NT2/D1 (cell line): Measurements from ENCODE around the gene ASAP2.
"Not testable (repeated sequence)": the region's sequence is repeated elsewhere in the genome, so short reads cannot be mapped to it uniquely, and the experiment has no call there.

ENCODE experiments used
- DNase-seq: peaks from one replicate; pipeline ENCODE4 v3.0.0-alpha.2; 2011; ENCODE audit warnings: low read depth, low spot score
- H3K27me3 ChIP-seq: 2 replicates; pipeline ENCODE4 v1.6.0; 2011; ENCODE audit warnings: mild to moderate bottlenecking; ENCODE audit not compliant: insufficient read length, insufficient read depth
- H3K36me3 ChIP-seq: 2 replicates; pipeline ENCODE4 v1.6.1; 2011; ENCODE audit warnings: mild to moderate bottlenecking, low read length, mixed read lengths; ENCODE audit not compliant: insufficient read depth, insufficient read length
- H3K4me1 ChIP-seq: 2 replicates; pipeline ENCODE4 v1.5.1; 2011; ENCODE audit not compliant: insufficient read depth, insufficient read length
- H3K4me3 ChIP-seq: 2 replicates; pipeline ENCODE4 v1.5.1; 2011; ENCODE audit warnings: low read depth; ENCODE audit not compliant: insufficient read length
- H3K9ac ChIP-seq: 2 replicates; pipeline ENCODE4 v1.6.0; 2011; ENCODE audit warnings: low read depth; ENCODE audit not compliant: insufficient read length
- H3K9me3 ChIP-seq: 2 replicates; pipeline ENCODE4 v1.5.1; 2011; ENCODE audit warnings: mild to moderate bottlenecking, low read length; ENCODE audit not compliant: insufficient read depth
- SUZ12 ChIP-seq: IDR thresholded peaks from 2 replicates; pipeline ENCODE4 v1.6.1; 2011; ENCODE audit not compliant: insufficient read length, insufficient read depth; ENCODE audit errors: extremely low read depth
- YY1 ChIP-seq: IDR thresholded peaks from 2 replicates; pipeline ENCODE4 v1.6.1; 2011; ENCODE audit not compliant: insufficient read length, insufficient read depth
- ZNF274 ChIP-seq: IDR thresholded peaks from 2 replicates; pipeline ENCODE4 v1.6.1; 2011; ENCODE audit warnings: mild to moderate bottlenecking, low read depth, low read length

The ASAP2 gene

DNA sequence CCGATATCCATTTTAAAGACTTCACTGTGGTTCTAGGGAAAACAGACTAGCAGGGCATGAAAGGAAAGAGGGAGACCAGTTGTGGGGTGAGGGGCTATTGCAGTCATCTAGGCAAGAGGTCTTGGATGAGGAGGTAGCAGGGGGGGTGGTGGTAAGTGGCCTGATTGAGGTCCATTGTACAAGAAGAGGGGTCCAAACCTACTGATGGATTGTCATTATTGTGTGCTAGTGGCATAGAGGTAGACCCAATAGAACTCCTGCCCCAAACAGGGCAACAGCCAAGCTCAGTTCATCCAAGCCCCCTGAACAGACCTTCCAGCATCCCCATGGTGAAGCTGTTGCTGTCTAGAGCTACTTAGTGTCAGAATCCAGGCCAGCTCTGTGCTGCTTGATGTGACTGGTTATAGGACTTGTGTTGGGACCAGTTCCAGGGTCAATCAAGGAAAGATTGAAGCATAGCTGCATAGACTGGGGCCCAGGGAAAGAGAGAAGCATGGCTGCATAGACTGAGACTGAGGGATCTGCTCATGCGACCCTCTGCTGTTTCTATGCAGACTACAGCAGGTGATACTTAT lies 7.0 kb downstream of the ASAP2 start:
- Histone ChIP-seq H3K36me3 (peaks cover 10% of the 10 kb centered on the region), H3K9me3 (no peaks in the 10 kb centered on the region), H3K4me1 (peaks cover 3% of the 10 kb centered on the region), H3K27me3 (peaks cover 4% of the 10 kb centered on the region), H3K9ac (no peak overlapping the region), H3K4me3 (no peak overlapping the region)
- TF ChIP-seq SUZ12, result no peak
- no peak for TF ChIP-seq ZNF274
- DNase-seq, result no peak

DNA sequence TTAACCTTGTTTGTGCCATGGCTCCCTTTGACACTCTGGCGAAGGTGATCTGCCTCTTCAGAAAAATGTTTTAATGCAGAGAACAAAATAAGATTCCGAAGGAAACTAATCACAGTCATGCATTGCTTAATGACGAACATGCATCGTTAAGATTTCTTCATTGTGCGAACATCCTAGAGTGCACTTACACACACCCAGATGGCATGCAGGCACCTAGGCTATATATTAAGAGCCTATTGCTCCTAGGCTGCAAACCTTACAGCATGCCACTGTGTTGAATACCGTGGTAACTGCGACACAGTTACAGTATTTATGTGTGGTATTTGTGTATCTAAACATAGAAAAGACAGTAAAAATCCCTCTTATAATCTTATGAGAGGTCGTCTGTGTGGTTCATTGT lies 8.3 kb downstream of the ASAP2 start:
- H3K9ac ChIP-seq, result no peak overlapping the region
- no peaks in the 10 kb centered on the region for H3K9me3 ChIP-seq
- no peak overlapping the region for H3K4me3 ChIP-seq
- DNase-seq, result no peak
- H3K4me1 ChIP-seq, result peaks cover 3% of the 10 kb centered on the region
- H3K27me3 ChIP-seq, result peaks cover 5% of the 10 kb centered on the region
- H3K36me3 ChIP-seq, result peaks cover 10% of the 10 kb centered on the region
- no peak for TF ChIP-seq SUZ12
- no peak for TF ChIP-seq YY1
- TF ChIP-seq ZNF274, result no peak

- Histone ChIP-seq H3K9me3 (no peaks in the 10 kb centered on the region; the same call in 1 of the 2 replicates), H3K27me3 (peaks cover 5% of the 10 kb centered on the region), H3K36me3 (peaks cover 10% of the 10 kb centered on the region), H3K4me3 (no peak overlapping the region), H3K9ac (no peak overlapping the region), H3K4me1 (peaks cover 3% of the 10 kb centered on the region)
- TF ChIP-seq SUZ12, result no peak
- TF ChIP-seq ZNF274, result no peak
- TF ChIP-seq YY1, result no peak
- DNase-seq, result no peak
These were observed 9.1 kb downstream of the ASAP2 start for GRCh38 chr2:9215680-9216079.

DNA sequence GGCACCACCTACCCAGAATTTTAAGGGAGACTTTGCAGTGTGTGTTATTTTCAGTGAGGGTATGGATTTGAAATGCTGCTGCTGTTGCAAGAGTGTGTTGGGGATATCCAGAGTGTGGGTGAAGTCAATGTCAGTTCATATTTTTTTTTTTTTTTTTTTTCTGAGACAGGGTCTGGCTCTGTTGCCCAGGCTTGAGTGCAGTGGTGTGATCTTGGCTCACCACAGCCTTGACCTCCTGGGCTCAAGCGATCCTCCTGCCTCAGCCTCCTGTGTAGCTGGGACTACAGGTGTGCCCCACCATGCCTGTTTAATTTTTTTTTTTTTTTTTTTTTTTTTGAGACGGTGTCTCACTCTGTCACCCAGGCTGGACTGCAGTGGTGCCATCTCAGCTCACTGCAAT lies 9.5 kb downstream of the ASAP2 start:
- not testable (repeated sequence) for H3K4me1 ChIP-seq, H3K4me3 ChIP-seq, H3K9me3 ChIP-seq, DNase-seq, H3K27me3 ChIP-seq, H3K9ac ChIP-seq
- H3K36me3 ChIP-seq, result peaks cover 10% of the 10 kb centered on the region

GRCh38 chr2:9217838-9218770 lies 11.5 kb downstream of the ASAP2 start:
- no peak overlapping the region for H3K9ac ChIP-seq
- H3K4me3 ChIP-seq, result no peak overlapping the region
- DNase-seq, result no peak
- no peaks in the 10 kb centered on the region; the same call in 1 of the 2 replicates for H3K9me3 ChIP-seq
- no peak for TF ChIP-seq YY1
- TF ChIP-seq SUZ12, result no peak
- no peak for TF ChIP-seq ZNF274
- peaks cover 4% of the 10 kb centered on the region for H3K36me3 ChIP-seq
- H3K4me1 ChIP-seq, result no peaks in the 10 kb centered on the region
- H3K27me3 ChIP-seq, result peaks cover 5% of the 10 kb centered on the region

DNA sequence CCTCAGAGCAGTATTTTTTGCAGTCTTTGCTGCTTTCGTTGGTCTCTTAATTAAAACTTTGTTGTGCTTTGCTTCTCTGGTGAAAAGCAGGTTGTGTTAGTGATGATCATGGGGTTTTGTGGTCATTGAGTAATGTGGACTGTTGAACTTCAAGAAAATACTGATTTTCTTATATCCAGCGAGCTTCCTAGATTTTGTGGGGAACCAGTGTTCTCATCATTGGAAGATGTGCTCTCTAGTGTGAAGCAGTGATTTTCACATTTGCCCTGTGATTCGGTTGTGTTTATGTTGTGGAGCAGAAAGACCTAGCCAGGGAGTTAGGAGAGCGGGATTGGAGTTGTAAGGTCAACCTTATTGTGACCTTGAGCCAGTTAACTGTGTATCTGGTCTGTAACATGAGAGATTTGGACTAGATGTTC lies 12.4 kb downstream of the ASAP2 start:
- H3K9me3 ChIP-seq, result no peaks in the 10 kb centered on the region; the same call in 1 of the 2 replicates
- H3K4me3 ChIP-seq, result no peak overlapping the region
- no peak for DNase-seq
- H3K4me1 ChIP-seq, result no peaks in the 10 kb centered on the region
- TF ChIP-seq YY1 (no peak), ZNF274 (no peak), SUZ12 (no peak)
- peaks cover 4% of the 10 kb centered on the region for H3K36me3 ChIP-seq
- peaks cover 5% of the 10 kb centered on the region for H3K27me3 ChIP-seq
- H3K9ac ChIP-seq, result no peak overlapping the region

DNA sequence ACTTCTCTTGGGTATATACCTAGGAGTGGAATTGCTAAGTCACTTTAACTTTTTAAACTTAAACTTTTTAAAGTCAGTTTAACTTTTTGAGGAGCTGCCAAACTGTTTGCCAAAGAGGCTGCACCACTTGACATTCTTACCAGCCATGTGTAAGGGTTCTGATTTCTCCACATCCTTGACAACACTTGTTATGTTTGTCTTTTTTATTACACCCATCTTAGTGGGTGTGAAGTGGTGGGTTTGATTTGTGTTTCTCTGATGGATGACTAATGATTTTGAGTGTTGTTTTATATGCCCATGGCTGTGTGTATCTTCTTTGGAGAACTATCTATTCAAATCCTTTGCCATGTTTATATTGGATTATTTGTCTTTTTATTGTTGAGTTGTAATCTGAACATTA lies 13.6 kb downstream of the ASAP2 start:
- Histone ChIP-seq H3K9ac (no peak overlapping the region), H3K4me3 (no peak overlapping the region), H3K4me1 (no peaks in the 10 kb centered on the region), H3K36me3 (peaks cover 4% of the 10 kb centered on the region), H3K9me3 (no peaks in the 10 kb centered on the region; the same call in 1 of the 2 replicates), H3K27me3 (peaks cover 5% of the 10 kb centered on the region)
- TF ChIP-seq ZNF274 (no peak), SUZ12 (no peak), YY1 (no peak)
- no peak for DNase-seq
